HG03095 (cell line): ENCODE data around the gene SDCCAG8.

Experiments used
- ATAC-seq: cut with Tn5 transposase; IDR thresholded peaks from one replicate; pipeline ENCODE4 v1.9.1; 2021; ENCODE audit warnings: moderate library complexity; ENCODE audit not compliant: unreplicated experiment

The SDCCAG8 gene

GRCh38 chr1:243475966-243476365 lies 220.1 kb downstream of the SDCCAG8 start:
- ATAC-seq, result no peak

GRCh38 chr1:243477731-243478290 lies 222.0 kb downstream of the SDCCAG8 start:
- no peak for ATAC-seq

- ATAC-seq, result no peak
Measured at GRCh38 chr1:243481101-243481500, 225.3 kb downstream of the SDCCAG8 start.

GRCh38 chr1:243482141-243483022 lies 226.5 kb downstream of the SDCCAG8 start:
- ATAC-seq, result no peak

GRCh38 chr1:243483071-243483771 lies 227.4 kb downstream of the SDCCAG8 start:
- no peak for ATAC-seq

GRCh38 chr1:243483952-243484351 lies 228.1 kb downstream of the SDCCAG8 start:
- ATAC-seq, result no peak

- ATAC-seq, result no peak
Measured at GRCh38 chr1:243487036-243487648, 231.3 kb downstream of the SDCCAG8 start.

- no peak for ATAC-seq
Measured at GRCh38 chr1:243487649-243488227, 231.9 kb downstream of the SDCCAG8 start.

- ATAC-seq, result no peak
Measured at GRCh38 chr1:243488459-243489157, 232.8 kb downstream of the SDCCAG8 start.

- ATAC-seq, result no peak
Measured at GRCh38 chr1:243489158-243489527, 233.3 kb downstream of the SDCCAG8 start.

GRCh38 chr1:243489681-243490546 lies 234.1 kb downstream of the SDCCAG8 start:
- ATAC-seq, result no peak

GRCh38 chr1:243490748-243491686 lies 235.2 kb downstream of the SDCCAG8 start:
- no peak for ATAC-seq

GRCh38 chr1:243493156-243494129 lies 237.6 kb downstream of the SDCCAG8 start:
- ATAC-seq, result no peak

- no peak for ATAC-seq
Measured at GRCh38 chr1:243494741-243495431, 239.0 kb downstream of the SDCCAG8 start.

- ATAC-seq, result no peak
Measured at GRCh38 chr1:243495442-243496186, 239.8 kb downstream of the SDCCAG8 start.

- no peak for ATAC-seq
Measured at GRCh38 chr1:243496187-243496646, 240.4 kb downstream of the SDCCAG8 start.
